Measurements from ENCODE around the gene SNX7. TPM values are rescaled to one million over a fixed set of nuclear protein-coding genes. Genes with fewer than 3 reads are reported as not detected.

Gene SNX7, protein sequence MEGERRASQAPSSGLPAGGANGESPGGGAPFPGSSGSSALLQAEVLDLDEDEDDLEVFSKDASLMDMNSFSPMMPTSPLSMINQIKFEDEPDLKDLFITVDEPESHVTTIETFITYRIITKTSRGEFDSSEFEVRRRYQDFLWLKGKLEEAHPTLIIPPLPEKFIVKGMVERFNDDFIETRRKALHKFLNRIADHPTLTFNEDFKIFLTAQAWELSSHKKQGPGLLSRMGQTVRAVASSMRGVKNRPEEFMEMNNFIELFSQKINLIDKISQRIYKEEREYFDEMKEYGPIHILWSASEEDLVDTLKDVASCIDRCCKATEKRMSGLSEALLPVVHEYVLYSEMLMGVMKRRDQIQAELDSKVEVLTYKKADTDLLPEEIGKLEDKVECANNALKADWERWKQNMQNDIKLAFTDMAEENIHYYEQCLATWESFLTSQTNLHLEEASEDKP
- total RNA-seq (2014; rRNA removed; shearing (Covaris generic)), result 50.1 and 62.8 TPM in 2 replicates

DNA sequence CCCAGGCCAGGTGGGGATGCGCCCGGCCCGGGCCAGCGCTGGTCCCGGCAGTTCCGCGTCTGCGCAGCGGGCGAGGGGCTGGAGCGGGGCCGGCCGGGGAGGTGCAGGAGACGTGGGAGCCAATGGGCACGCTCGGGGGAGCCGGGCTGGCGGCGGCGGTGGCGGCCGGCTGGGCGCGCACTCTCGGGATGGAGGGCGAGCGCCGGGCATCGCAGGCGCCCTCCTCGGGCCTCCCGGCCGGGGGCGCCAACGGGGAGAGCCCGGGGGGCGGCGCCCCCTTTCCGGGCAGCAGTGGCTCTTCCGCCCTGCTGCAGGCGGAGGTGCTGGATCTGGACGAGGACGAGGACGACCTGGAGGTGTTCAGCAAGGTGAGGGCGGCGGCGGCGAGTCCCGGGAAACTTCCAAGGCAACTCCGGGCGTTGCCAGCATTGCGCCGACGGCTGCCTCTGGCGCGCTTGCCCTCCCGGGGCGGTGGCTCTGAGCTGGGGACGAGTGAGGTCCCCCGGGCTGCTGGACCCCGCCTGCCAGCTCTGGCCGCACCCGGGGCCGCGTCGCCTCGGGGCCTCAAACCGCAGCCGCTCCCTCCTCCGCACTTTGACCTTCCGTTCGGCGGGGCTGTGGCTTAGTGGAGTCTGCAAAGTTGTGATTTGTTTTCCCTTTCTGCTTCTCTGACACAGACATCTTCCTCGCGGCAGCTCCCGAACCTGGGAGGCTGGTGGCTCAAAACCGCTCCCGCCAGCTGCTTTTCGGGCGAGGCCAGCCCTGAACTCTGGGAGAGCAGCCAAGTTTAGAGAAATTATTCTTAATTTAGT, at the start of gene SNX7:
Gene SNX7, plus strand, starts transcription at position 178 of the 812 bp plus-strand sequence. Its CDS starts 11 bp downstream, at position 189.
- DNase-seq (ENCODE audit: low read depth), result peak; percentile 81

DNA sequence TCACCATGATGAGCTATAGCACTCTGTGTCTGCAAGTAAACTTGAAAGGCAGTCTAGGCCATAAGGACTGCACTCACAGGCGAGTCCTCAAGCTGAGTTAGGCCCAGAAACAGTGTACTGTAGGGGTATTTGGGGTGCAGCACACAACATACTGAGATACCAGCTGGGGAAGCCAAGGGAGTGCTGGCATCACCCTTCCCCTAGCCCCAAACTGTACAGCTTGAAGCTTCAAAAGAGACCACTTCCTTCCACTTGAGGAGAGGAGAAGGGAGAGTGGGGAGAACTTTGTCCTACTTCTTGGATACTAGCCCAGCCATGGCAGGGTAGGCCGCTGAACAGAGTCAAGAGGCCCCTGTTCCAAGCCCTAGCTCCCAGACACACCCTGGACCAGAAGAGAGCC, 24.2 kb upstream of the SNX7 start:
- no peak for DNase-seq (ENCODE audit: low read depth)

DNA sequence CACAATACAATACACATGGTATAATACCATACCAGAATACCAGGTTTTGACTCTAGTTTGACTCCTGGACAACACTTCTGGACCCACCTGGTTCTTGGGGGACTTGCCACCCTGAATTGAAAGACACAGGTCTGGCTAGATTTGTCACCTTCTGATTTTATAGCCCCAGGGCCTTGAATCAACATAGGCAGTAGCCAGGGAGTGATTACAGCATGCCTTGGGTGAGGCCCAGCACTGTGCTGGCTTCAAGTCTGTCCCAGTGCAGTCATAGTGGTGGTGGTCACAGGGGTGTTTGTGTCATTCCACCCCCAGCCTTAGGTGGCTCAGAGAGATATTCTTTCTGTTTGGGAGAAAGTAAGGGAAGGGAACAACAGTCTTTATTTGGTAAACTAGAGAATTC, 23.3 kb upstream of the SNX7 start:
- DNase-seq (ENCODE audit: low read depth), result no peak

DNA sequence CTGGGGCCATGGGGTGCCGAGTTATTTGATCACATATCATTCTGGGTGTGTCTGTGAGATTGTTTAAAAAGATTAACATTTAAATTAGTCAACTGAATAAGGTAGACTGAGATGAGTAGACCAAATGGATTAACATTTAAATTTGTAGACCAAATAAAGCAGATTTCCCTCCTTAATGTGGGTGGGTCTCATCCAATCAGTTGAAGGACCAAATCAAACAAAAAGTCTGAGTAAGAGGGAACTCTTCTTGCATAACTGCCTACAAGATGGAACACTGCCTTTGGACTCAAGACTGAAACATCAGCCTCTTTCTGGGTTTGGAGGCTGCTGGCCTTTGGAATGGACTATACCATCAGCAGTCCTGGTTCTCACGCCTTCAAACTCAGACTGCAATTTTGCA, 17.0 kb upstream of the SNX7 start:
- DNase-seq (ENCODE audit: low read depth), result no peak

DNA sequence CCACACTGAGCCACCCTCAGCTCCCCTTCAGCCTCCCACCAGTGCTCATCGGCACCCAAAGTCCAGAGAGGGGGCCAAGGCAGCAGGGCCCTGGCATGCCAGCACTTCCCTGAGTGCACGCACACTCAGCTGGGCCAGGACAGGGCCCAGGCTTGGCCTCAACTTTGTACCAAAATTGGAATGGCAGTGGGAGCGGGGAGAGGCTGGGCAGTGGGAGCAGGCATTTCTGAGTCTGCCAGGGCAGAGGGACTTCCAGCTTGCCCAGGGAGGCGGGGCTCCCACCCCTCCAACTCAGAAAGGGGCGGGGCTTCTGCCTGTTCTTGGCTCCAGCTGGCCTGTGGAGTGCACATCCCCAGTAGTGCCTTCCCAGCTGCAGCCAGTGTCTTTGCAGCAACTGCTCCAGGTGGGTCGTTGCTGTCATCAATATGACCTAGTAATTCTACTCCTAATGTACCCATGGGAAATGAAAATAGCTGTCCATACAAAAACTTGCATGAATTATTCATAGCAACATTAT, 10.3 kb upstream of the SNX7 start:
- DNase-seq (ENCODE audit: low read depth), result no peak

DNA sequence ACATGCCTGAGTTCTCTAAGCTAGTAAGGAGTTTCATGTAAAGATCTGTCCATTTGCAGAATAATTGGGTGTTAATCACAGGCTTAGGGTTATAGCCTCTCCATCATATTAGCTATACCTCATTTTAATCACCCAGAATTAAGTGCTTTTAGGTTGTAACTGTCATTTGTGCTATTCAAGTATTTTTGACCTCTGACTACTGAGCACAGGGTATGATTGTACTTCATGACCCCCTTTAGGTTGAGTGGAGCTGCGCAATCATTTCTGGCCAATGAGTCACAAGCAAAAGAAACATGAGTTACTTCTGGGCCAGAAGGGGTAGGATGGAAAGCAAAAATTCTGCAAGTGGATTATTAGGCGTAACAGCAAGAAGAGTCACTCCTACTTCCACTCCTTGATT, 8.4 kb upstream of the SNX7 start:
- DNase-seq (ENCODE audit: low read depth), result no peak

DNA sequence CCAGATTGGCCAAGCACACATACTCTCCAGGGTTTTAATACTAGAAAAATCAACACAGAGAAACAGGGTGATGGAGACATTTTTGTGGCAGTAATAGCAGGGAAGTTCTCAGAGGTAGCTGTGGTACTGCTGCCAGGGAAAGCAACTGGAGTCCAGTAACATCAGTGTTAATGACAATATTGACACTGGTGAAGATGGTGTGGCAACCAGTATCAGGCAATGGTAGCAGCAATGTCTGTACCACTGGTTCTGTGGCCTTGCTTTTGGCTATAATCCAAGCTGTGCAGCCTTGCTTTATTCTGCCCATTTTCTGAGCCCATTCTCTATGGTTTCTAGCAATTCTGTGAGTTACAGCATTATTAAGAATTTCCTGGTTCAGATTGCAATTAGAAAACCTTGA, 1.6 kb upstream of the SNX7 start:
- no peak for DNase-seq (ENCODE audit: low read depth)

DNA sequence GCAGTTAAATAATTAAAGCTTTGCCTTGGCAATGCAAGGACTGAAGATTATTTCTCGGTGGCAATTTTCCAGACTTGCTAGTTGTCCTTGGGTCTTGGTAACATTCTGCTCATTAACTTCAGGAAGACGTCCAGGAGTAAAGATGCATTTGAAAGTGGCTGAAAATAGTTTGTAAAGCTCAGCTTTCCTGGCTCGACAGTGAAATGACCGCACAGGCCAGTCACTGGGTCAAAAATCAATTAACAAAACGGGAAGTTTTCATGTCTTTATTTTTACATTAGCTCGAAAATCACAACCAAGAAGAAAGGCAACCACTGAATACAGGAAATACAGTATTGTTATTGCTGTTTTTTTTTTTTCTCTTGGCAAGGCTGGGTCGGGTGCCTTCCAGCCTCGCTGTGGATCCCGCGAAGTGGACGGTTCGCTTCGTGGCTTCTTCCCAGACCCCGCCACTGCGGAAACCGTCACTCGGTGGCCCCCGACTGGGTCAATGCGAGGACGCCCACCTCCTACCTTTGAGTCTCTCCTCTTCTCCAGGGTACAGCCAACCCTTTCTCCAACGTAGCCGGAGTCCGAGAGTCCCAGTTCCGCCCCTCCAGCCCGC, 479 bp upstream of the SNX7 start:
- DNase-seq (ENCODE audit: low read depth), result peak; percentile 18

DNA sequence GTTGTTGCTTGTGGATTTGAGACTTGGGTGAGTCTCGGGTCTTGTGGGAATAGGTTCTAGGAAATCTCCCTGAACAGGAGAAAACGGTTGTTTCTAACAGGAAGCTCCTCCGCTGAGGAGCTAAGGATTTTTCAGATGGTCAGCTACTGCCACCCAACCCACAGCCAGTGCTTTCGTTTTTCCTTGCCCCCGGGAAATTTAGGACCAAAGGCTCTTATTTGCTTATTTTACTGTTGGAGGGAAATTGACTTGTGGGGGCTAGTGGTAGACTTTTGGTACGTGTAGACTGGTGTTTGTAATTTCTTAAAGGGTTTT, 792 bp downstream of the SNX7 start:
- DNase-seq (ENCODE audit: low read depth), result no peak

DNA sequence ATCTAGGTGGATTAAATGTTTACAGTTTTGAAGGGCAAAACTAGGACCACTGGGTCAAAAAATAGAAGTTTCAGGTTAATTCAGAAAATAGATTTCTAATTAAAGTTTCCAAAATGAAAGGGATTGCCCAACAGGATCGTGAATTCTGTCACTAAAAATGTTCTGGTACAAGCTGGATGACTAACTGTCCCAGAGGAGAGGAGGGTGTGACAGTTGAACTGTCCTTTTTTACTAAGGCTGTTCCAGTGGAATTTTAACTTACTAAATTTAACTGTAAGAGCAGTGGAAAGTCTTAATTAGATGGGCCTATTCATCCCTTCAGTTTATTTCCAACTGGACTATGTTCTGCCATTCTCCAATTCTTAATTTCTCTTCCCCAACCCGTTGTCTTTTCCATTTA, 7.2 kb downstream of the SNX7 start:
- DNase-seq (ENCODE audit: low read depth), result no peak

DNA sequence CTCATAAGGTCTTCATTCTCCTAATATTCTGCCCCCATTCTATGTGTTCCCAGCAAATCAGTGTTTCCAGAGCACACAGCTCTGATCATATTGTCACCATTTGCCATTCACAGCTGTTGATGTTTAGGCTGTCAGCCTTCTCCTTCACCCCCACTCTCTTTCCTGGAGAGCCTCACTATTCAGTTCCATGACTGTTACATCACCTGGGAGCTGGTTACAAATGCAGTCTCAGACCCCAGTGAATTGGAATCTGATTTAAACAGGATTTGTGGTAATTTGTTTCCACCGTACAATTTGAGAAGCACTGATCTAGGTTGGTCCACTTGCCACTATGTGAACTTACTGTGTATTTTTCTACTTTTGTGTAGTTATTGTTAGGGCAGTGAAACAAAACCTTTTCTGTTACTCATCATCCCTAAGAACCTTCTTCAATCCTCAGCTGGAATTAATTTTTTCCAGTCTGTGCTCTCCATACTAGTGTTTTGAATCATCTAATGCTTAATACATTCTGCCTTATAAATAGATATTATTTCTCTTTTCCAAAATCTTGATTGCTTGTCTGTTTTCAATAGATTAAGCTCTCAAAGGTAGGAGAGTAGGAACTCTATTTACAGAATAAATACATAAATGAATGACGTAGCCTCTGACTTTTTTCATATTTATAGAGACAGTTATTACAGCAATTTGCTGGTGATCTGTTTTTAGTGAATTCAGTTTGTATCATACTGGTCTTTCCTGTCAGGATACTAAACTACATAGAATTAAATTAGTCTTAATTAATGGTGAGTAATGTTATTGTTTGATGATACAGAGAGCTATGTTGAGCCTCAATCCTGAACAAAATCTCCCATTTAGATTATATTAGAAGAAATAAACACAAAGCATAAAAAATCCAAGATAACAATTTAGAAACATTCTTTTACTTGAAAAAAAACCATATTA, 8.1 kb downstream of the SNX7 start:
- no peak for DNase-seq (ENCODE audit: low read depth)

DNA sequence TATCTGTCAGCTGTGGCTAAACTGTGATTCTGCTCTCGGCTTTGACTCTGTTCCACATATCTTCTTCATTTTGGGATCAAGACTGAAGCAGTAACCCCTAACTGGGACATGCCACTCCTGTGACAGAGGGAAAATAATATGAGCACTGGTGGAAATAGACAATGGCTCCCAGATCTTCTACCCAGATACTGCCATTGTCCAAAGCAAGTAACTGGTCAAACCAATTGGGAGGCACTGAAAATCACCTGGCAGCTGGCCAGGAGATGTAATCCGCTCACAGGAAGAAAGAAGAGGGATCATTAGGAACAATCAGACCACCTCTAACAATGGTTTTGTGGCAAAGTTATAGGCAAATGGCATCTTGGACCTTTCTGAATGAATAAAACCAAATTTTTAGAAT, 10.7 kb downstream of the SNX7 start:
- no peak for DNase-seq (ENCODE audit: low read depth)

DNA sequence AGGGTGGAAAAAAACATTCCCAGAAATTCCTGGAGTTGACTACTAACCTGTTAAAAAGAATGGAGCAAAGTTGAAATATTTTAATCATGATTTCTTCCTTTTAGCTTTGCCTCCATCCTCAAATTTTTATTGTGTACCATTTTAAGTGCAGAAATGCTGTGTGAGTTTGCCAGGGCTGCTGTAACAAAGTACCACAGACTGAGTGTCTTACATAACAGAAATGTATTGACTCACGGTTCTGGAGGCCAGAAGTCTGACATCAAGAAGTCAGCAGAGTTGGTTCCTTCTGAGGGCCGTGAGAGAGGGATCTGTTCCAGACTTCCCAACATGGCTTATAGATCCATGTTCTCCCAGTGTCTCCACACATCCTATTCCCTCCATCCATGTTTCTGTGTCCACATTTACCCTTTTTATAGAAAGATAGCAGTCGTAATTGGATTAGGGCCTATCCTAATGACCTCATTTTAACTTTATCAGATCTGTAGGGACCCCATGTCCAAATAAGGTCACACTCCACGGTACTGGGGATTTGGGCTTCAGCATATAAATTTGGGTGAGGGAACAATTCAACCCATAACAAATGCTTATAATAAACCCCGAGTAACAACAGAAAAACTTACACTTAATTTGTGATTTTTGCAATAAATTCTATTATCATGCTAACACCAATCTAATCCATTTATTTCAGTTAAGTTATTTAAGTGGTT, 12.7 kb downstream of the SNX7 start:
- DNase-seq (ENCODE audit: low read depth), result peak; percentile 45

DNA sequence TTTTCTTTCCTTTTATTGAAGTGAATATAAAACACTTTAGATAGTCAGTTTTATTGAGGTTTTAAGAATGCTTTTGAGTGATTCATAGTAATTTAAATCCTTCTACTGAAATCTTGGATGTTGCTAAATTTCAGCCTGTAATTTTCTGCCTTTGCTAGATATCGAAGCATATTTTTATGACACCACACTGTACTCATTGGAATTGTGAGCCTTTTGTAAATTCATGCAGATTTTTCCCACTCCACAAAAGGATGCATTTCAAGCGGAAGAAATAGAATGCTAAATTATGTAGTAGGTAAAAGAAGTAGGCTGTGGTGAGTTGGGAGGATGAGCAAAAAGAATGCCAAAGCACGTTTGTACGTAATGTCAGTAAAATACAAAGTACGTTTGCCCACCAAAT, 13.8 kb downstream of the SNX7 start:
- DNase-seq (ENCODE audit: low read depth), result no peak

DNA sequence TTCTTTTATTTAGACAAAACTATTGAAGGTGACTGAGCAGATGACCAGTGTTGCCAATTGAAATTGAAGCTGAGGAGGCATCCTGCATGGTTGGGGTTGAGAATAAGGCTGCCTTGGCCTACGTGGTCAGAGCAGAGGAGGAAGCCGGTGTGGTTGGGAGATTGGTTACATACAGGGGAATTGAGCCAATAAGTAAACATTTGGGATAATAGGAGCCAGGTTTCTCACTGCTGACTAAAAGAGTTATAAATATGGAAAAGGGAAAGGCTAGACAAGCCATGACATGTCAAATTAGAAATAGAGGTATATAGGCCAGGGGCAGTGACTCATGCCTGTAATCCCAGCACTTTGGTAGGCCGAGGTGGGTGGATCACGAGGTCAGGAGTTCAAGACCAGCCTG, 15.8 kb downstream of the SNX7 start:
- peak; percentile 78 for DNase-seq (ENCODE audit: low read depth)

DNA sequence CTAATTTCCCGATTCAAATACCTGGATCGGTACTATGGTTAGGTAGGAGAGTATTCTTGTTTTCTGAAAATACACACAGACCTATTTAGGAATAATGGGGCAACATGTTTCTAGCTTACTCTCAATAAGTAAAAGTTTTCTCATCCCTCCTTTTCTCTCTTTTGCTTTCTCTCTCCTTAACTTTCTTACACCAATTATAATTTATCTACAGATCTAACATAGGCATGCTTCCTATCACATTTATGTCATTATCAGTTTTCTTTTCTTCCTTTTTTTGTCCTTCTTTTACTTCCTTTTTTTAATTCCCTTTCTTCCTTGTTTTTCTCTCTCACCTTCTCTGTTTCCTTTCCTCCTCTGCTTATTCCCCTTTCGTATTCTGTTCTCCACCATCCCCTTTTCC, 20.3 kb downstream of the SNX7 start:
- DNase-seq (ENCODE audit: low read depth), result no peak

DNA sequence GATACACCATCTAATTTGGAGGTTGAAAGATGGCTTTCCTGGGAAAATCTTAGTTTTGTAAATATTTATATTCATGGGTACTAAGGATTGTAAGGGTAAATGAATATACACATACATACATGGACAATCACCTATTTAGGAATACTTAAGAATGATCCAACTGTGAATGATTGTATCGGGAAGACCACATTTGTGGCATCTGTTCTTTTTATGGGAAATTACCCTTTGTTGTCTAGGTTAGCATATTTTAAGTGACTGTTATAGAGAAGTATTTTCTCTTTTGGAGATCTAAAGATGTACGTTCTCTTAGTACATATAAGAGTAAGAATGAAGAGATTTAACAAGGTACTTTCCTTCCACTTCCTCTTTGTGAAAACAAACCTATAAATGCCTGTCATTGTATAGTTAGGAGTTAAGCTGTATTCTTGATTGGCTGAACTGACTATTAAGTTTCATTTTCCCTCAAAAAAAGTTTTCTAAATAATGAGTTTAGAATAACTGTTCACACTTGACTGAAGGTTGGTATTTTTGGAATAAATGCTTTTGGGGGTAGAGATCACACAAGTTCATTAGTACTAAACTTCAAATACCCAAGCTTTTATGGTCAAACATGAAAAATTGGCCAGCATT, 26.7 kb downstream of the SNX7 start:
- no peak for DNase-seq (ENCODE audit: low read depth)

DNA sequence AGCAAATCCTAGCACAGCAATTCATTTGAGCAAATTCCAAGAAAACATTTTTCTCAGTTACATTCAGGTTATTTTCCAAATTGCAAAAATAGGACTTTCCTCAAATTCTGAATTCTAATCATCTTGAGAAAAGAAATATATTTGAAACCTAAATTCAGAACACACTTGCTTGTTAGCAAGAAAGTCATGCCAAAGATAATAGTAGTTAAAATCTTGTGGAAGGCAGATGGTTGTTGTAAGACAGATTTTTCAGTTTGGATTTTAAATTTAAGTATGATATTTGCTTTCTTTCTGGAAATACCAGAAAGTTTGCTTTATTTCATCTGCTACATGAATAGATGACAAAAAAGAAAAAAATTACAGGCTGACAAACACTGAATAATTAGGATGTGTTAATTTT, 29.1 kb downstream of the SNX7 start:
- no peak for DNase-seq (ENCODE audit: low read depth)

DNA sequence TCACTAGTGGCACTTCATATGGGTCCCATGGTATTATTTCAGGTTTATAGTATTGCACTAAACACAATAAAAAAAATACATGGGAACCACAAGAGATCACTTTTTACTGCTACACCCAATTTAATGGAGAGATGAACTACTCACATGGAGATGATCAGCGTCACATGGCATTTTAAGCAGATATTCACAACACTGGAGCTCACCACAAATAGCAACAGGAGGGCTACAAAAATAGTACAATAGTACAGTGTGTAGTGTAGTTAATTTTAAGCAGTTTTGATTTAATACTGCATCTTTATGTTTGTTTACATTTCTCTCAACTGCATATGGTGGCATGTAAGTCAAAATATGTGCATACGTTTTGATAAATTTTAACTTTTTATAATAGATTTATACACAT, 31.0 kb downstream of the SNX7 start:
- no peak for DNase-seq (ENCODE audit: low read depth)

DNA sequence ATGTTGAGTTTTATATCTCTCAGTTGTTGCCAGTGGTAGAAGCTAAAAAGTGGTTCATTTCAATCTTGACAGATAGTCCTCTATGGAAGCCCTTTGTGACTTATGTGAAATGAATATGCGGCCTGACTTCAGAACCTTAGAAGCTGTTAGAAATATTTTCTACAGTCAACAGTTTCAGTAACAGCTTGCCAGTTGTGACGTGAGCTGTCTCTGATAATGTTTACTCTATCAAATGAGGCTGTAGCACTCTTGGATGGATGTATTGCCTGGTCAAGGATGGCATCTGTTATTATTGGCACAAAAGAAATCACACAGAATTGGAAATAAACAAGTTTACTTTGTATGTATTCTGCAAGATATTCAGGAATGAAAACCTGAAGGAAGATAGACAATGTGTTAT, 31.9 kb downstream of the SNX7 start:
- no peak for DNase-seq (ENCODE audit: low read depth)
